HEK293T (cell line): Measurements from ENCODE around the gene CORO2A.

ENCODE experiments used
- BHLHE40 ChIP-seq: fragments of 450-650 bp; IDR thresholded peaks from 2 replicates; pipeline ENCODE4 v1.6.1; 2016; ENCODE audit warnings: mild to moderate bottlenecking, moderate library complexity, borderline replicate concordance
- ELF4 ChIP-seq: fragments of 450-650 bp; IDR thresholded peaks from 2 replicates; pipeline ENCODE4 v1.6.1; 2017; ENCODE audit warnings: antibody characterized with exemption
- FOXA1 ChIP-seq: fragments of 450-650 bp; IDR thresholded peaks from 2 replicates; pipeline ENCODE4 v1.6.1; 2016; ENCODE audit warnings: mild to moderate bottlenecking
- HDGF ChIP-seq: fragments of 450-650 bp; IDR thresholded peaks from 2 replicates; pipeline ENCODE4 v1.6.1; 2017; ENCODE audit warnings: antibody characterized with exemption, borderline replicate concordance
- NFRKB ChIP-seq: fragments of 450-650 bp; IDR thresholded peaks from 2 replicates; pipeline ENCODE4 v1.6.1; 2016; ENCODE audit warnings: mild to moderate bottlenecking, moderate library complexity
- SUZ12 ChIP-seq: fragments of 450-650 bp; IDR thresholded peaks from 2 replicates; pipeline ENCODE4 v1.6.1; 2016; ENCODE audit warnings: mild to moderate bottlenecking
- TARDBP ChIP-seq: fragments of 450-650 bp; IDR thresholded peaks from 2 replicates; pipeline ENCODE4 v1.6.1; 2016

GRCh38 chr9:98101868-98102273, 90.6 kb downstream of the CORO2A start:
- no peak for TF ChIP-seq FOXA1
- no peak for TF ChIP-seq ELF4
- TF ChIP-seq TARDBP: no peak
- TF ChIP-seq NFRKB: no peak
- no peak for TF ChIP-seq BHLHE40
- no peak for TF ChIP-seq SUZ12
- no peak for TF ChIP-seq HDGF
